Astrocyte of the cerebellum (primary cell): ENCODE data around the gene THSD4.
A peak's percentile ranks its signal among the peaks of the same experiment; 100 is the strongest.

Experiments used
- DNase-seq: peaks from one replicate; pipeline ENCODE4 v3.0.0-alpha.2; 2011; ENCODE audit warnings: low read depth
- H3K4me3 ChIP-seq: 2 replicates; pipeline ENCODE4 v1.5.1; 2011; ENCODE audit warnings: mild to moderate bottlenecking, low read depth, low read length, moderate library complexity
- in situ Hi-C: cut with HindIII; loops from 2 replicates; pipeline ENCODE4 v1.10.0; 2017; ENCODE audit warnings: low sequenced_read_pairs
- TF ChIP-seq, protein P1 (sequence below): IDR thresholded peaks from 2 replicates; pipeline ENCODE4 v1.5.1; 2012; ENCODE audit warnings: low read length, low read depth, moderate library complexity, mild to moderate bottlenecking; ENCODE audit errors: missing control alignments

THSD4 gene

GRCh38 chr15:71273731-71274447 lies 158.6 kb downstream of the THSD4 start:
- H3K4me3 ChIP-seq, result no peak overlapping the region
- TF ChIP-seq, protein P1, sequence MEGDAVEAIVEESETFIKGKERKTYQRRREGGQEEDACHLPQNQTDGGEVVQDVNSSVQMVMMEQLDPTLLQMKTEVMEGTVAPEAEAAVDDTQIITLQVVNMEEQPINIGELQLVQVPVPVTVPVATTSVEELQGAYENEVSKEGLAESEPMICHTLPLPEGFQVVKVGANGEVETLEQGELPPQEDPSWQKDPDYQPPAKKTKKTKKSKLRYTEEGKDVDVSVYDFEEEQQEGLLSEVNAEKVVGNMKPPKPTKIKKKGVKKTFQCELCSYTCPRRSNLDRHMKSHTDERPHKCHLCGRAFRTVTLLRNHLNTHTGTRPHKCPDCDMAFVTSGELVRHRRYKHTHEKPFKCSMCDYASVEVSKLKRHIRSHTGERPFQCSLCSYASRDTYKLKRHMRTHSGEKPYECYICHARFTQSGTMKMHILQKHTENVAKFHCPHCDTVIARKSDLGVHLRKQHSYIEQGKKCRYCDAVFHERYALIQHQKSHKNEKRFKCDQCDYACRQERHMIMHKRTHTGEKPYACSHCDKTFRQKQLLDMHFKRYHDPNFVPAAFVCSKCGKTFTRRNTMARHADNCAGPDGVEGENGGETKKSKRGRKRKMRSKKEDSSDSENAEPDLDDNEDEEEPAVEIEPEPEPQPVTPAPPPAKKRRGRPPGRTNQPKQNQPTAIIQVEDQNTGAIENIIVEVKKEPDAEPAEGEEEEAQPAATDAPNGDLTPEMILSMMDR, result no peak
- in situ Hi-C loops, result no loop called here
- DNase-seq, result no peak

- in situ Hi-C loops, result no loop called here
- TF ChIP-seq, protein P1, result no peak
- no peak overlapping the region for H3K4me3 ChIP-seq
- no peak for DNase-seq
These were observed 159.2 kb downstream of the THSD4 start for GRCh38 chr15:71274448-71274798.

GRCh38 chr15:71275098-71275497 lies 159.8 kb downstream of the THSD4 start:
- TF ChIP-seq, protein P1, result no peak
- H3K4me3 ChIP-seq, result no peak overlapping the region
- peak; percentile 70 for DNase-seq
- in situ Hi-C loops, result no loop called here

DNA sequence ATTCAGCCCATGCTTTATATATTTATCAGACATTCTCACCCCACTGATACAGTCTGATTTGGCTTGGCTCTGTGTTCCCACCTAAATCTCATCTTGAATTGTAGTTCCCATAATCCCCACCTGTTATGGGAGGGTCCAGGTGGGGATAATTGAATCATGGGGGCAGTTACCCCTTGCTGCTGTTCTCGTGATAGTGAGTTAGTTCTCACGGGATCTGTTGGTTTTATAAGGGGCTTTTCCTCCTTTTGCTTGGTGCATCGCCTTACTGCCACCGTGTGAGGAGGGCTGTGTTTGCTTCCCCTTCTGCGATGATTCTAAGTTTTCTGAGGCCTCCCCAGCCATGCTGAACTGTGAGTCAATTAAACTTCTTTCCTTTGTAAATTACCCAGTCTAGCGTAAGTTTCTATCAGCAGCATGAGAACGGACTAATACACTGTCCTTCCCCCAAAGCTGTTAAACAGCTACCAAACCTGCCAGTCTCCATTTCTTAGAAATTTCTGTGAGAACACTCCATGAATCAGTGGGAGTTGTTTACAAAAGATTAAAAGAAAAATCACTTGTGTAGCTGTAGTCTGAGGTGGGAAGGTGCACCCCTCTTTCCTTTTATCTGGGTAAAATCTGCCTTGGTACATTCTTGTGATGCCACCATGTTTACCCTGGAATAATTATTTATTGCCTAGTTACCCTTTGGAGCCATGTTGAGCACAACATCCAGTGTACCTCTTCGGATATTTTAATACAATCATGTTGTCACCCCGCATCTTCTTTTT lies 160.5 kb downstream of the THSD4 start:
- TF ChIP-seq, protein P1, result no peak
- in situ Hi-C loops, result no loop called here
- no peak for DNase-seq
- no peak overlapping the region for H3K4me3 ChIP-seq

- H3K4me3 ChIP-seq, result no peak overlapping the region
- DNase-seq, result no peak
- in situ Hi-C loops, result no loop called here
- TF ChIP-seq, protein P1, result no peak
These were observed 161.0 kb downstream of the THSD4 start for GRCh38 chr15:71276336-71276665.

DNA sequence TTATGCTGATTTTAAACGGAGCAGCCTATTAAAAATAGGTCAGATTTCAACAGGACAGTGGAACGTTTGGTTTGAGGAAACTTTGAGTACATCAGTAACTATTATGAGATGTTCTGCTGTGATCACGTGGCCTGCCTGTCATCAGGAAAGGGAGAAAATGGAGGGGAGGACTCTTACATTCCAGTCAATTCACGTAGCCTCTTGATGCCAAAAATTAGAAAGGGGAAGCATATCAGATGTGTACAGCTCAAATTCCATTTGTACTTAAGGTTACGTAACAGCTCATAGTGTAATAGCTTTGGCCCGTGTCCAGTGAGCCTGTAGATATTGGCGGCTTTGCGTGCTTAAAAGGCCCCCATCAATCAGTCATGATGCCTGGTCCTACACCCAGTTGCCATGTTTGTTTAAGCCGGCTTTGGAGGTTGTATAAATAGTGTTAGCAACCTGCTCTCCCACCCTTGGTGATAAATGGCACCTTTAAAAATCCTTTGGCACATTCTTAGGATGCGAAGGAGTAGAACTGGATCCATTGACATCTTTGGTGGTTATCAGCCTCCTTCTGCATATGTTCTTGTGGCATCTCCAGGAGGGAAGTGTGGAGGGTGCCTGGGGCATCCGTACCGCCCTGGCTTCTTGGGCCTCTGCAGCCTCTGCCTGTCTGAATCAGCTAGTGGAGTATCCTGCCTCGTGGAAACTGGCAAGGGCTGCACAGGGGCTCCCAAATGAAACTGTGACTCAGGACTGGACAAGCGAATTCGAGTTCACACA lies 163.9 kb downstream of the THSD4 start:
- H3K4me3 ChIP-seq, result no peak overlapping the region
- TF ChIP-seq, protein P1, result no peak
- DNase-seq, result peak; percentile 79
- in situ Hi-C loops, result no loop called here
